ENCODE measurements around the gene GSTA4. TPM values are rescaled to one million over a fixed set of nuclear protein-coding genes. Genes with fewer than 3 reads are reported as not detected.

Gene GSTA4
- total RNA-seq, 2 experiments from 2014 or later: 13.1 to 14.1 TPM

GRCh38 chr6:53018446-53018845 lies 23.4 kb upstream of the GSTA4 start:
- H3K27ac Mint-ChIP-seq: no peak overlapping the region
- ChIA-PET CTCF (interaction anchor here (1.0 kb wide), 1 partner anchor 22 kb away, joined by 3 read pairs; no protein-coding TSS in a partner anchor), POLR2A (no interaction called here)
- intact Hi-C loops (cut with micrococcal nuclease): no loop called here
- peaks cover 15% of the 10 kb centered on the region for H3K36me3 Mint-ChIP-seq (ENCODE audit: low read depth)
- TF ChIP-seq CTCF (IDR thresholded peaks at IDR 0.05): no peak
- no peaks in the 10 kb centered on the region for H3K27me3 Mint-ChIP-seq
- ATAC-seq (no peak), DNase-seq (no peak)
- no peaks in the 10 kb centered on the region for H3K9me3 Mint-ChIP-seq
- H3K4me3 Mint-ChIP-seq: no peak overlapping the region
- H3K4me1 Mint-ChIP-seq (ENCODE audit: low read depth): peaks cover 4% of the 10 kb centered on the region

GRCh38 chr6:53015486-53015885 lies 20.4 kb upstream of the GSTA4 start:
- no peaks in the 10 kb centered on the region for H3K27me3 Mint-ChIP-seq
- ChIA-PET POLR2A (no interaction called here), CTCF (no interaction called here)
- no peaks in the 10 kb centered on the region for H3K9me3 Mint-ChIP-seq
- no peak for DNase-seq
- peaks cover 21% of the 10 kb centered on the region for H3K36me3 Mint-ChIP-seq (ENCODE audit: low read depth)
- H3K4me3 Mint-ChIP-seq: no peak overlapping the region
- peaks cover 4% of the 10 kb centered on the region for H3K4me1 Mint-ChIP-seq (ENCODE audit: low read depth)
- H3K27ac Mint-ChIP-seq: no peak overlapping the region
- intact Hi-C loops (cut with micrococcal nuclease): no loop called here
- no peak for ATAC-seq
- TF ChIP-seq CTCF (IDR thresholded peaks at IDR 0.05): no peak

- no peak for DNase-seq
- POLR2A ChIA-PET: interaction anchor here (0.6 kb wide), 1 partner anchor 34 kb away, joined by 3 read pairs; no protein-coding TSS in a partner anchor
- H3K4me1 Mint-ChIP-seq (ENCODE audit: low read depth): no peaks in the 10 kb centered on the region
- no peaks in the 10 kb centered on the region for H3K9me3 Mint-ChIP-seq
- H3K27ac Mint-ChIP-seq: no peak overlapping the region
- H3K4me3 Mint-ChIP-seq: no peak overlapping the region
- TF ChIP-seq CTCF (IDR thresholded peaks at IDR 0.05): no peak
- no peak for ATAC-seq
- peaks cover 24% of the 10 kb centered on the region for H3K36me3 Mint-ChIP-seq (ENCODE audit: low read depth)
- H3K27me3 Mint-ChIP-seq: no peaks in the 10 kb centered on the region
- CTCF ChIA-PET: no interaction called here
- intact Hi-C loops (cut with micrococcal nuclease): no loop called here
Observed at GRCh38 chr6:53014744-53015143, 19.7 kb upstream of the GSTA4 start.

GRCh38 chr6:53014063-53014462 lies 19.0 kb upstream of the GSTA4 start:
- H3K9me3 Mint-ChIP-seq: no peaks in the 10 kb centered on the region
- H3K36me3 Mint-ChIP-seq (ENCODE audit: low read depth): peaks cover 24% of the 10 kb centered on the region
- intact Hi-C loops (cut with micrococcal nuclease): no loop called here
- no peak overlapping the region for H3K27ac Mint-ChIP-seq
- no peaks in the 10 kb centered on the region for H3K4me1 Mint-ChIP-seq (ENCODE audit: low read depth)
- ChIA-PET CTCF (no interaction called here), POLR2A (no interaction called here)
- no peak for DNase-seq
- H3K27me3 Mint-ChIP-seq: no peaks in the 10 kb centered on the region
- TF ChIP-seq CTCF (IDR thresholded peaks at IDR 0.05): no peak
- no peak overlapping the region for H3K4me3 Mint-ChIP-seq
- no peak for ATAC-seq

- ATAC-seq (no peak), DNase-seq (no peak)
- Mint-ChIP-seq H3K4me1 (ENCODE audit: low read depth) (no peaks in the 10 kb centered on the region), H3K36me3 (ENCODE audit: low read depth) (peaks cover 18% of the 10 kb centered on the region), H3K9me3 (no peaks in the 10 kb centered on the region), H3K27ac (no peak overlapping the region), H3K4me3 (no peak overlapping the region), H3K27me3 (no peaks in the 10 kb centered on the region)
- ChIA-PET CTCF (no interaction called here), POLR2A (no interaction called here)
- intact Hi-C loops (cut with micrococcal nuclease): no loop called here
- TF ChIP-seq CTCF (IDR thresholded peaks at IDR 0.05): no peak
Observed at GRCh38 chr6:53011979-53012378, 16.9 kb upstream of the GSTA4 start.

Measured in activated CD8-positive, alpha-beta T cell treated with anti-CD3 and anti-CD28 coated beads for 36 hours (primary cell).